Inflammatory macrophage treated with lipopolysaccharide for 4 hours (primary cell): ENCODE results near the gene CCDC200.
"Not testable (repeated sequence)": the region's sequence is repeated elsewhere in the genome, so short reads cannot be mapped to it uniquely, and the experiment has no call there.

Experiments
- DNase-seq: peaks from one replicate; pipeline ENCODE4 v3.0.0-alpha.2; 2020

The CCDC200 gene

GRCh38 chr17:43215341-43215740, 13.1 kb downstream of the CCDC200 start:
- DNase-seq: no peak

- DNase-seq: no peak
These were observed 14.9 kb downstream of the CCDC200 start for GRCh38 chr17:43213545-43213944.

- DNase-seq: peak; percentile 89
These were observed 15.6 kb downstream of the CCDC200 start for GRCh38 chr17:43212641-43213490.

- DNase-seq: peak; percentile 91
These were observed 16.7 kb downstream of the CCDC200 start, which contains the start of gene TMEM106A for GRCh38 chr17:43211480-43212402. Gene TMEM106A, plus strand, starts transcription at chr17:43211875. Its CDS starts 1,167 bp downstream, at chr17:43213042.

- DNase-seq: peak; percentile 4
These were observed 17.3 kb downstream of the CCDC200 start for GRCh38 chr17:43211123-43211479.

- DNase-seq: no peak
These were observed 17.8 kb downstream of the CCDC200 start for GRCh38 chr17:43210576-43210975.

GRCh38 chr17:43203013-43203412, 25.4 kb downstream of the CCDC200 start:
- not testable (repeated sequence) for DNase-seq

- DNase-seq: no peak
These were observed 28.3 kb downstream of the CCDC200 start for GRCh38 chr17:43200127-43200526.

- no peak for DNase-seq
These were observed 28.8 kb downstream of the CCDC200 start for GRCh38 chr17:43199633-43200032.

GRCh38 chr17:43193251-43193650, 35.2 kb downstream of the CCDC200 start:
- no peak for DNase-seq

- DNase-seq: not testable (repeated sequence)
These were observed 41.8 kb downstream of the CCDC200 start for GRCh38 chr17:43186656-43187055.

GRCh38 chr17:43183921-43184320, 44.5 kb downstream of the CCDC200 start:
- no peak for DNase-seq

- DNase-seq: no peak
These were observed 52.3 kb downstream of the CCDC200 start for GRCh38 chr17:43176119-43176570.

- no peak for DNase-seq
These were observed 53.0 kb downstream of the CCDC200 start for GRCh38 chr17:43175213-43176118.

- DNase-seq: peak; percentile 97
These were observed 56.6 kb downstream of the CCDC200 start for GRCh38 chr17:43171586-43172487.
